ENCODE data around the gene PLVAP. TPM values are rescaled to one million over a fixed set of nuclear protein-coding genes. Genes with fewer than 3 reads are reported as not detected.

PLVAP gene
- total and polyA plus RNA-seq, 9 of the 15 experiments (the other 6 are each of a cell fraction or from before 2014, with no cell fraction given) = 0.09 to 0.84 (median 0.51) TPM; not detected in 4

DNA sequence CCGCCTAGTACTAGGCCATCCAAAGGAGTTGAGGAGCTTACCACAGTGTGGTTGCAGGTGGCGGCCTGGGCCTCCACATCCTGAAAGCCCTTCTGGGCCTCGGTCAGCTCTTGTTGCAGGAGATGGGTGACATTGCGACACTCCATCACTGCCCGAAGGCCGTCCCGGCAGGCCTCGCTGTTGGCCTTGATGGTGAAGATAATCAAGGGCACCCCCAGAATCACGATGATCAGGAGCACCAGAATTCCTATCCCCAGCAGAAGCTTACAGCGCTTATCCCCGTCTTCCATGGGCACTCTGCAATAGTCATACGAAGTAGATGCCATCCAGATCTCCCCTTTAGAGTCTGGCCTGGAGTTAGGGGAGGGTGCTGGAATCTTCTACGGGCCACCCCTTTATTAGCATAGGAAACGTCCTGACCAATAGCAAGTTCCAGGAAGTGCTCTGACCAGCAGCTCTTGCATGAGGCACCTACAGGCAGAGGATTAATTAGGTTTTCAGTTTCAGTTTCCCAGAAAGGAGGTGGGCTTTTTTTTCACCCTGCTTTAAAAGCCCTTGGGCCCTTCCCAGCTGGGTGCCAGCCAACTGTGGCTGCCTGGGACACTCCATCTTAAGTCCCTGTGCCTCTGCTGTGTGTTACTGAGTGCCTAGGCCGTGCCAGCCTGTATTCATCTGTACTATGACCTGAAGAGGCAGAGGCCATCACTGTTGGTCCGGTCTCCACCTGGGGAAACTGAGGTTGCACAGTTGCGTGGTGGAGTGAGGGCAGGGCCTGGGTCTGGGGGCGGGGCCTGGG, 28.3 kb upstream of the PLVAP start, which contains the start of gene BST2 (continued):
- TF ChIP-seq, protein P1, sequence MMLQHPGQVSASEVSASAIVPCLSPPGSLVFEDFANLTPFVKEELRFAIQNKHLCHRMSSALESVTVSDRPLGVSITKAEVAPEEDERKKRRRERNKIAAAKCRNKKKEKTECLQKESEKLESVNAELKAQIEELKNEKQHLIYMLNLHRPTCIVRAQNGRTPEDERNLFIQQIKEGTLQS (IDR thresholded peaks at IDR 0.05) = peak; percentile 73
- TF ChIP-seq, protein P1 (CRISPR knock-in tag; conservative IDR thresholded peaks at IDR 0.05) = peak; percentile 75; the same call in 1 of the 2 replicates
- TF ChIP-seq MTA1 (IDR thresholded peaks at IDR 0.05; ENCODE audit: borderline replicate concordance) (no peak), TOE1 (IDR thresholded peaks at IDR 0.05; ENCODE audit: borderline replicate concordance) (0 out of 2 replicates have a peak, but pooled peaks have one; percentile 13), TOE1 (CRISPR knock-in tag; IDR thresholded peaks at IDR 0.05; ENCODE audit: borderline replicate concordance, low read depth) (peak; percentile 57; the same call in 1 of the 2 replicates), POLR2B (IDR thresholded peaks at IDR 0.05; ENCODE audit: low read depth, partially characterized antibody) (peak; percentile 74), YY1 (IDR thresholded peaks at IDR 0.05; ENCODE audit: borderline replicate concordance in 1 of 3, control insufficient read depth in 1 of 3, extremely low read depth in 1 of 3, insufficient read depth in 3 of 3, insufficient read length in 1 of 3, insufficient replicate concordance in 2 of 3, low read depth in 1 of 3, low read length in 2 of 3) (peak in 2 of 3 experiments; percentile 24 to 31), BCOR (IDR thresholded peaks at IDR 0.05) (peak; percentile 61), ZNF324 (CRISPR knock-in tag; IDR thresholded peaks at IDR 0.05) (no peak; the same call in 1 of the 2 replicates), JUND (IDR thresholded peaks at IDR 0.05; ENCODE audit: borderline replicate concordance, low read depth, low read length) (no peak), JUND (tag; IDR thresholded peaks at IDR 0.05; ENCODE audit: borderline replicate concordance, low read depth, low read length) (peak; percentile 50; the same call in 2 of the 3 replicates), ZNF140 (CRISPR knock-in tag; IDR thresholded peaks at IDR 0.05) (no peak), NR2C1 (IDR thresholded peaks at IDR 0.05) (no peak; the same call in 1 of the 2 replicates), NR2C1 (tag; IDR thresholded peaks at IDR 0.05) (no peak; the same call in 1 of the 2 replicates), PCBP2 (IDR thresholded peaks at IDR 0.05; ENCODE audit: low read depth, low read length, poor library complexity, severe bottlenecking) (no peak), ZNF212 (CRISPR knock-in tag; IDR thresholded peaks at IDR 0.05) (no peak), SIRT6 (IDR thresholded peaks at IDR 0.05; ENCODE audit: low read depth, low read length) (no peak), DDX20 (tag; IDR thresholded peaks at IDR 0.05; ENCODE audit: low read depth) (no peak)
- TF ChIP-seq, protein P2, sequence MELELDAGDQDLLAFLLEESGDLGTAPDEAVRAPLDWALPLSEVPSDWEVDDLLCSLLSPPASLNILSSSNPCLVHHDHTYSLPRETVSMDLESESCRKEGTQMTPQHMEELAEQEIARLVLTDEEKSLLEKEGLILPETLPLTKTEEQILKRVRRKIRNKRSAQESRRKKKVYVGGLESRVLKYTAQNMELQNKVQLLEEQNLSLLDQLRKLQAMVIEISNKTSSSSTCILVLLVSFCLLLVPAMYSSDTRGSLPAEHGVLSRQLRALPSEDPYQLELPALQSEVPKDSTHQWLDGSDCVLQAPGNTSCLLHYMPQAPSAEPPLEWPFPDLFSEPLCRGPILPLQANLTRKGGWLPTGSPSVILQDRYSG (tag; conservative IDR thresholded peaks at IDR 0.05; ENCODE audit: low read depth) = no peak
- TF ChIP-seq, protein P3, sequence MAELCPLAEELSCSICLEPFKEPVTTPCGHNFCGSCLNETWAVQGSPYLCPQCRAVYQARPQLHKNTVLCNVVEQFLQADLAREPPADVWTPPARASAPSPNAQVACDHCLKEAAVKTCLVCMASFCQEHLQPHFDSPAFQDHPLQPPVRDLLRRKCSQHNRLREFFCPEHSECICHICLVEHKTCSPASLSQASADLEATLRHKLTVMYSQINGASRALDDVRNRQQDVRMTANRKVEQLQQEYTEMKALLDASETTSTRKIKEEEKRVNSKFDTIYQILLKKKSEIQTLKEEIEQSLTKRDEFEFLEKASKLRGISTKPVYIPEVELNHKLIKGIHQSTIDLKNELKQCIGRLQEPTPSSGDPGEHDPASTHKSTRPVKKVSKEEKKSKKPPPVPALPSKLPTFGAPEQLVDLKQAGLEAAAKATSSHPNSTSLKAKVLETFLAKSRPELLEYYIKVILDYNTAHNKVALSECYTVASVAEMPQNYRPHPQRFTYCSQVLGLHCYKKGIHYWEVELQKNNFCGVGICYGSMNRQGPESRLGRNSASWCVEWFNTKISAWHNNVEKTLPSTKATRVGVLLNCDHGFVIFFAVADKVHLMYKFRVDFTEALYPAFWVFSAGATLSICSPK (IDR thresholded peaks at IDR 0.05; ENCODE audit: borderline replicate concordance) = no peak
- TF ChIP-seq, protein P4, sequence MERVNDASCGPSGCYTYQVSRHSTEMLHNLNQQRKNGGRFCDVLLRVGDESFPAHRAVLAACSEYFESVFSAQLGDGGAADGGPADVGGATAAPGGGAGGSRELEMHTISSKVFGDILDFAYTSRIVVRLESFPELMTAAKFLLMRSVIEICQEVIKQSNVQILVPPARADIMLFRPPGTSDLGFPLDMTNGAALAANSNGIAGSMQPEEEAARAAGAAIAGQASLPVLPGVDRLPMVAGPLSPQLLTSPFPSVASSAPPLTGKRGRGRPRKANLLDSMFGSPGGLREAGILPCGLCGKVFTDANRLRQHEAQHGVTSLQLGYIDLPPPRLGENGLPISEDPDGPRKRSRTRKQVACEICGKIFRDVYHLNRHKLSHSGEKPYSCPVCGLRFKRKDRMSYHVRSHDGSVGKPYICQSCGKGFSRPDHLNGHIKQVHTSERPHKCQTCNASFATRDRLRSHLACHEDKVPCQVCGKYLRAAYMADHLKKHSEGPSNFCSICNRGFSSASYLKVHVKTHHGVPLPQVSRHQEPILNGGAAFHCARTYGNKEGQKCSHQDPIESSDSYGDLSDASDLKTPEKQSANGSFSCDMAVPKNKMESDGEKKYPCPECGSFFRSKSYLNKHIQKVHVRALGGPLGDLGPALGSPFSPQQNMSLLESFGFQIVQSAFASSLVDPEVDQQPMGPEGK (CRISPR knock-in tag; IDR thresholded peaks at IDR 0.05; ENCODE audit: borderline replicate concordance) = no peak

All from K562 (cell line).